Measurements from ENCODE around the gene CASR.

- TF ChIP-seq CTCF (IDR thresholded peaks at IDR 0.05): no peak
- no peak for TF ChIP-seq POLR2A (IDR thresholded peaks at IDR 0.05)
Observed at GRCh38 chr3:122146466-122146865, 37.0 kb upstream of the CASR start.

Data from esophagus squamous epithelium (tissue), 4 donors.